ENCODE data around the gene DNAJC3.
"Not testable (repeated sequence)": the region's sequence is repeated elsewhere in the genome, so short reads cannot be mapped to it uniquely, and the experiment has no call there.

DNAJC3 gene

GRCh38 chr13:95689582-95689926, 12.6 kb downstream of the DNAJC3 start:
- Mint-ChIP-seq H3K4me3 (no peak overlapping the region), H3K27ac (no peak overlapping the region)

DNA sequence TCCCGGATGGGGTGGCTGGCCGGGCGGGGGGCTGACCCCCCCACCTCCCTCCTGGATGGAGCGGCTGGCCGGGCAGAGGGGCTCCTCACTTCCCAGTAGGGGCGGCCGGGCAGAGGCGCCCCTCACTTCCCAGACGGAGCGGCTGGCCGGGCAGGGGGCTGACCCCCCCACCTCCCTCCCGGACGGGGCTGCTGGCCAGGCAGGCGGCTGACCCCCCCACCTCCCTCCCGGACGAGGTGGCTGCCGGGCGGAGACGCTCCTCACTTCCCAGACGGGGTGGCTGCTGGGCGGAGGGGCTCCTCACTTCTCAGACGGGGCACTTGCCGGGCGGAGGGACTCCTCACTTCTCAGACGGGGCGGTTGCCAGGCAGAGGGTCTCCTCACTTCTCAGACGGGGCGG, 14.0 kb downstream of the DNAJC3 start:
- H3K27me3 Mint-ChIP-seq (ENCODE audit: low read depth); H3K4me3 Mint-ChIP-seq; H3K27ac Mint-ChIP-seq: not testable (repeated sequence)
- Mint-ChIP-seq H3K36me3 (ENCODE audit: low read depth) (peaks cover 15% of the 10 kb centered on the region), H3K9me3 (peaks cover 23% of the 10 kb centered on the region), H3K4me1 (ENCODE audit: low read depth) (peaks cover 22% of the 10 kb centered on the region)

More at GRCh38 chr13:95689582-95689926, 12.6 kb downstream of the DNAJC3 start:
- H3K36me3 Mint-ChIP-seq (ENCODE audit: low read depth): peaks cover 21% of the 10 kb centered on the region
- H3K9me3 Mint-ChIP-seq: peaks cover 23% of the 10 kb centered on the region
- H3K4me1 Mint-ChIP-seq (ENCODE audit: low read depth): peaks cover 22% of the 10 kb centered on the region
- H3K27me3 Mint-ChIP-seq (ENCODE audit: low read depth): no peaks in the 10 kb centered on the region

DNA sequence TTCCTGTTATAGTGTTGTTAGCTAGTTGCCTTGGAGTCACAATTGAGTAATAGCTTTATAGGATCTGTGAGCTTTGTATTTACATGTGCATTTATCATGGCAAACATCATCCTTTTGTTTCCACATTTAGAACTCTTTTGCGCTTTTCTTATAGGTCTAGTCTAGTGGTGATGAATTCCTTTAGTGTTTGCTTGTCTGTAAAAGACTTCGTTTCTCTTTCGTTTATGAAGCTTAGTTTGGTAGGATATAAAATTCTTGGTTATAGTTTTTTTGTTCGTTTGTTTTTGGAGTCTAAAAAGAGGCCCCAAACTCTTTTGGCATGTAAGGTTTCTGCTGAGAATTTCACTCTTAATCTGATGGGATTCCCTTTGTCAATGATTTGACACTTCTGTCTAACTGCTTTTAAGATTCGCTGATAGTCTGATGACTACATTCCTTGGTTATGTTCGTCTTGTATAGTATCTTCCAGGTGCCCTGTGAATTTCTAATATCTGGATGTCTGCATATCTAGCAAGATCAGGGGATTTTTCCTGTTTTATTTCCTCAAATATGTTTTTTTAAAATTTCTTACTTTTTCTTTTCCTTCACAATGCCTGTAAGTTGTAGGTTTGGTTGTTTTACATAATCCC, 20.2 kb downstream of the DNAJC3 start:
- H3K9me3 Mint-ChIP-seq: peaks cover 12% of the 10 kb centered on the region
- peaks cover 7% of the 10 kb centered on the region for H3K4me1 Mint-ChIP-seq (ENCODE audit: low read depth)
- no peaks in the 10 kb centered on the region for H3K27me3 Mint-ChIP-seq (ENCODE audit: low read depth)
- no peak overlapping the region for H3K4me3 Mint-ChIP-seq
- peaks cover 14% of the 10 kb centered on the region for H3K36me3 Mint-ChIP-seq (ENCODE audit: low read depth)
- no peak overlapping the region for H3K27ac Mint-ChIP-seq

DNA sequence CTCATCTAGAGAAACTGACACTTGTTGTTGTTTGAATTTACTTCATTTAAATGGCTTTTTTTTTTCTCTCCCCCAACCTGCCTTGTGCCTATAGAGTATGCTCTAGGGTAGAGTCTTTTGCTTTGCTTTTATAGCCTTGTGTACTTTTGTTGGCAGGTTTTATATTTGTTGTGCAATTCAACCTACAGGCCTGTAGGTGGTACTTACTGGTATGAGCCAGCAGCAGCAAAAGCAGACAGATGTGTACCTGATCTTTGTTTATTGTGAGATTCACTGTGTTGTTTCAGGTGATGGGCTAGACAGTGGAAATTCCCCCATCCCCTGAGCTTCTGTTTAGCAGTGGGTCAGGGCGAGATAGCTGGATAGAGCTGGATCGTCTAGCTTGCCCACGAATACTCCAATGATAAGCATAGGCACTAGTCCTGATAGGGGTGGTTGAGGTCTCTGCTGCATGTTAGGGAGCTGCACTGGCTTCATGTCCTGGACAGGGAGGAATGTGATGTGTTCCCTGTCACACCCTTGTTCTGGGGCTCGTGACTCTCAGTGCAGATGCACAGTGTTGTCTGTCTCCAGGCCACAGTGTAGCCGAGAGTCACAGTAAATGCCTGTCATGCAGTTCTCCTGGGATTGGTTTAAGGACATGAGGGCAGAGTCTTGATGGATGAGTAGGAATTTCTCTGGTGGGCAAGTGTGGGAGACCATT, 21.3 kb downstream of the DNAJC3 start:
- Mint-ChIP-seq H3K27ac (no peak overlapping the region), H3K4me1 (ENCODE audit: low read depth) (peaks cover 8% of the 10 kb centered on the region), H3K36me3 (ENCODE audit: low read depth) (peaks cover 13% of the 10 kb centered on the region), H3K27me3 (ENCODE audit: low read depth) (no peaks in the 10 kb centered on the region), H3K4me3 (no peak overlapping the region), H3K9me3 (peaks cover 12% of the 10 kb centered on the region)

DNA sequence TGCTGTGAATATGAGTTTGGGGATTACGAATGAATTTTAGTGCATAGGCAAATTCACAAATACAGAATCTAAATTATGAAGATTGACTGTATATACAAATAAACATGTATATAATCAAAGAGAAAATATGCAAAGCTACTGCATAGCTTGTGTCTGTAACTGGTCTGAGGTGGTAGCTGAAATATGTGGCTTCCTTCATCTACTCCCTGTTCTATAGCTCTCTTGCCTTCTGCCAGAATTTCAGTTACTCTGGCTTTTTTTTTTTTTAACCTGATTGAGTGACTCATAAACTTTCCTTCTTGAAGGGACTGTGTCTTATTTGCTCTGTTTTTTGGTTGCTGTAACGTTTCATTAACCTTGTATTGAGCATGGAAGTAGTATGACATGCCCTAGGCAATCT, 26.6 kb downstream of the DNAJC3 start:
- Mint-ChIP-seq H3K27me3 (ENCODE audit: low read depth) (no peaks in the 10 kb centered on the region), H3K27ac (no peak overlapping the region), H3K36me3 (ENCODE audit: low read depth) (peaks cover 1% of the 10 kb centered on the region), H3K9me3 (no peaks in the 10 kb centered on the region), H3K4me3 (no peak overlapping the region), H3K4me1 (ENCODE audit: low read depth) (peaks cover 28% of the 10 kb centered on the region)

DNA sequence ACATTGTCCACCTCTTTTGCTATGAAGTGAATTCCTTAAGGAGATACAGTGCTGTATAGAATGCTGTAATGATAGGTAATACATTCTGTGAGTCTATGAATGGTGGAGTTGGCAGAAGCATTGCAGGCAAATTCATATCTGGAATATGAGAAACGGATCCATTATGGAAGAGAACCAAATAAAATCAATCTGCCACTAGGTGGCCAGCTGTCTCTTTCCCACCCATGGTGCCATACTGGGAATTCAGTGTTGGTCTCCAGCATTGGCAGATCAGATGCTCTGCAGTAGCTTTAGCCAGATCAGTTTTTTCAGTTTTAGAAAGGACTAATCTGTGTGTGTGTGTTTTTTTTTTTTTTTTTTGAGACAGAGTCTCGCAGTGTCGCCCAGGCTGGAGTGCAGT, 27.6 kb downstream of the DNAJC3 start:
- Mint-ChIP-seq H3K4me3 (no peak overlapping the region), H3K9me3 (no peaks in the 10 kb centered on the region), H3K27ac (no peak overlapping the region), H3K36me3 (ENCODE audit: low read depth) (peaks cover 1% of the 10 kb centered on the region), H3K4me1 (ENCODE audit: low read depth) (peaks cover 27% of the 10 kb centered on the region), H3K27me3 (ENCODE audit: low read depth) (no peaks in the 10 kb centered on the region)

DNA sequence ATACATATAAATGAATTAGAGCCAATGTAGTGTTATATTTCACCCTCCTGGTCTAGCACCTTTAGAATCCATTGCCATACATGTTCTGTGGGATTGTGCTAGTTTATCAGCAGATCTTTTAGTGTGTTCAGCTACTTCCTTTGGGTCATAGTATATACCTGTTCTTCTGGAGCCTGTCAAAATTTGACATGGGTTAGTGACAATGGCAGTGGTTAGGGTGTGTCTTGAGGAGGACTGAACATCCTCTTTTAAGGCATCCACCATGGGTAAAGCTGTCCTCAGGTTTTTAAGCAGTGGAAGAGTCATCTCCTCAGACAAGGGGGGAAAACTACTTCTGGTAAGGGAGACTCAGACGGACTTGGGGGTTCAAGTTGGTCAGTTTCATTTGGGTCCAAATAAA, 29.4 kb downstream of the DNAJC3 start:
- peaks cover 8% of the 10 kb centered on the region for H3K36me3 Mint-ChIP-seq (ENCODE audit: low read depth)
- no peaks in the 10 kb centered on the region for H3K9me3 Mint-ChIP-seq
- peaks cover 26% of the 10 kb centered on the region for H3K4me1 Mint-ChIP-seq (ENCODE audit: low read depth)
- H3K4me3 Mint-ChIP-seq: no peak overlapping the region
- H3K27me3 Mint-ChIP-seq (ENCODE audit: low read depth): no peaks in the 10 kb centered on the region
- H3K27ac Mint-ChIP-seq: no peak overlapping the region

GRCh38 chr13:95707035-95707434, 30.1 kb downstream of the DNAJC3 start:
- Mint-ChIP-seq H3K4me3 (no peak overlapping the region), H3K9me3 (no peaks in the 10 kb centered on the region), H3K4me1 (ENCODE audit: low read depth) (peaks cover 26% of the 10 kb centered on the region), H3K27ac (peak overlapping the region; percentile 50), H3K36me3 (ENCODE audit: low read depth) (peaks cover 15% of the 10 kb centered on the region), H3K27me3 (ENCODE audit: low read depth) (no peaks in the 10 kb centered on the region)

DNA sequence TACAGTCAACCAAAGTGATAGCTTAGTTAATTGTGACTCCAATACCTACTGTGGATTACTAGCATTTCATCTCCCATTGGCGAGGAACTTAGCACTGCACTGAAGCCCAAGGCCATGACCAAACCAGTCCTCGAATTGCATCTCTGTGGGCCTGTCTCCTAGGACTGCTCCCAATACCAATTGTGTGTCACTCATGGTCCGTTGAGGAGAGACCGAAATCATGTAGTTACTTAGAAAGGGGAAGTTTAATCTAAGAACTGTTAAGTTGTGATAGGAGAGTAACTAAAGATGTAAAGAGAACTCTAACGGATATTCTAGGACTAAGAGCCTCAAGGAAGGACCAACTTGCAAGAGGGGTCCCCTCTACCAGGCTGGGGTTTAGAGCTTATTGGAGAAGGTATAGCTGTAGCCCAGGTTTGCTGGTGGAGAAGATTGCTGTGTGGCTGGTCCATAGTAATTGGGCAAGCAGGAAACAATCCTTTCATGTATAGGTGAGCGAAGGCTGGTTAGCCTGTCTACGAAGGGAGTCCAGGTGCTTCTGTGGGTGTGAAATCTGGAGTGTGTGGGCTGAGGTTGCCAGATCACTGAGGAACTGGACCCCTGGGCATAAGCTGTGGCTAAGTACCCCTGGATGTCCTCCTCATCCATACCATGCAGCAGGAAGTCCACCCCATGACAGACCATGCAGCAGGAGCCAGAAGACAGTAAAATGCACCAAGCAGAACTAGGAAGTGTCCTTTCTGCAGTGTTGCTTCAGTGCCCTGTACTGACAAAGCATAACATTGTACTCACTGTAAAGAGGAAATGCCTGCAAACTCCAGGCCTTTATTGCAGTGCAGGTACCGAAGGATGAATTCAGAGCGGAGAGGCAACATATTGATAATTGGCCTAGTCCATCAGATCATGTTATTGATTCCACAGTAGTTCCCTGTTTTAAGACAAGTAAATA, 30.8 kb downstream of the DNAJC3 start:
- Mint-ChIP-seq H3K27me3 (ENCODE audit: low read depth) (no peaks in the 10 kb centered on the region), H3K27ac (peak overlapping the region; percentile 50), H3K4me3 (no peak overlapping the region), H3K4me1 (ENCODE audit: low read depth) (peaks cover 26% of the 10 kb centered on the region), H3K9me3 (peaks cover 3% of the 10 kb centered on the region), H3K36me3 (ENCODE audit: low read depth) (peaks cover 19% of the 10 kb centered on the region)

GRCh38 chr13:95708391-95708774, 31.4 kb downstream of the DNAJC3 start:
- Mint-ChIP-seq H3K9me3 (peaks cover 9% of the 10 kb centered on the region), H3K4me1 (ENCODE audit: low read depth) (peaks cover 21% of the 10 kb centered on the region), H3K27me3 (ENCODE audit: low read depth) (no peaks in the 10 kb centered on the region), H3K36me3 (ENCODE audit: low read depth) (peaks cover 25% of the 10 kb centered on the region), H3K4me3 (no peak overlapping the region), H3K27ac (no peak overlapping the region)

DNA sequence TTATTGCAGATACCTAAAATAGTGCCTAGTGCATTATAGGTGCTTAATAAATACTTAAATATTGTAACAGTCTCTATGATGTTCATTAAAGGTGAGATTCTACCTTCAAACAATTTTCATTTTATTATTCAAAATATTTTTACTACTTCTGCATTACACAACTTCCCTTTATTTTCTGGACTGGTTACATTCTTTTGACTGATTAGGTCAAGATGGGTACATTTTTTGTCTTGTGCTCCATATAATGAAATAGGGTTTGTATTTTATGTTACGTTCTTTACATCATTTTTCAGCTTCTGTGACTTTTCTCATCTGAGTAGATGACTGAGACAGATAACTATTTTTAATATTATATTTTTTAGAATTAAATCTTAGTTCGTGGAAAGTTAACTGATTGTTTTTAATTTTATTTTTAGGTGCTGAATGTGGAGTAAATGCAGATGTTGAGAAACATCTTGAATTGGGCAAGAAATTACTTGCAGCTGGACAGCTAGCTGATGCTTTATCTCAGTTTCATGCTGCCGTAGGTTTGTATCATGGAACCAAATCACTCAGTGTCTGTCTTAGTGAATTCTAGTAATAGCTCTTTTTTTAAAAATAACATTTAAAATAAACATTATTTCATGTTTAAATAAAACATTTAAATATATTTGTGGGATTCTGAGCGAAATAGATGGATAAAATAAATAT, 32.0 kb downstream of the DNAJC3 start:
- peaks cover 29% of the 10 kb centered on the region for H3K36me3 Mint-ChIP-seq (ENCODE audit: low read depth)
- H3K27me3 Mint-ChIP-seq (ENCODE audit: low read depth): no peaks in the 10 kb centered on the region
- H3K9me3 Mint-ChIP-seq: peaks cover 10% of the 10 kb centered on the region
- H3K27ac Mint-ChIP-seq: no peak overlapping the region
- no peak overlapping the region for H3K4me3 Mint-ChIP-seq
- H3K4me1 Mint-ChIP-seq (ENCODE audit: low read depth): peaks cover 17% of the 10 kb centered on the region

GRCh38 chr13:95710313-95710712, 33.4 kb downstream of the DNAJC3 start:
- Mint-ChIP-seq H3K4me1 (ENCODE audit: low read depth) (peaks cover 13% of the 10 kb centered on the region), H3K27ac (no peak overlapping the region), H3K4me3 (no peak overlapping the region), H3K9me3 (peaks cover 10% of the 10 kb centered on the region), H3K27me3 (ENCODE audit: low read depth) (no peaks in the 10 kb centered on the region), H3K36me3 (ENCODE audit: low read depth) (peaks cover 29% of the 10 kb centered on the region)

DNA sequence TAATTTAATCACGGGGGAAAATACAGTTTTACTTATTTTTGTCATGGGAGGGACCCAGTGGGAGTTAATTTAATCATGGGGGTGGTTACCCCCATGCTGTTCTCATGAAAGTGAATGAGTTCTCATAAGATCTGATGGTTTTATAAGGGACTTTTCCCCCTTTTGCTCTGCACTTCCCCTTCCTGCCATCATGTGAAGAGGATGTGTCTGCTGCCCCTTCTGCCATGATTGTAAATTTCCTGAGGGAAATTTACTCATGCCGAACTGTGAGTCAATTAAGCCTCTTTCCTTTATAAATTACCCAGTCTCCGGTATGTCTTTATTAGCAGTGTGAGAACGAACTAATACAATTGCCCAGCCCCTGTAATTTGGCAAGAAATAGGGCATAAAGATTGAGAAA, 35.9 kb downstream of the DNAJC3 start:
- not testable (repeated sequence) for H3K4me3 Mint-ChIP-seq
- H3K36me3 Mint-ChIP-seq (ENCODE audit: low read depth): peaks cover 41% of the 10 kb centered on the region

DNA sequence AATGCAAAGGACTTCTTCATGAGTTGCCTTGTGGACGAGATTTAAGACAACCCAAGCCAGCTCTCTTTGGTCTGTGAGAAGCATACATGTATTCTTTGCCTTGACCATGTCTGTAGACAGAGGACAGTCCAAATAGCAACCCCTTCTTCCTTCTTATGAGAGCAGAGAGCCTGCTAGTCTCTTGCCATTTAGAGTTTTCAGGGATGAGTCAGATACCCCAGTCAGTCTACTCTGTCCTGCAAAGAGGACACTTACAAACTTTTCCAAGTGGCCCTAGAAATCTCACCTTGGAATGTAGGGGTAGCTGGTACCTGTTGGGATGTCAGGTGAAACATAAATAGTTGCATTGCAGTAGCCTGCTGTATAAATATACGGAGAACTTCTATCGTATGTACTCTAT, 36.7 kb downstream of the DNAJC3 start:
- no peaks in the 10 kb centered on the region for H3K4me1 Mint-ChIP-seq (ENCODE audit: low read depth)
- no peaks in the 10 kb centered on the region for H3K27me3 Mint-ChIP-seq (ENCODE audit: low read depth)
- H3K27ac Mint-ChIP-seq: no peak overlapping the region
- H3K36me3 Mint-ChIP-seq (ENCODE audit: low read depth): peaks cover 45% of the 10 kb centered on the region
- H3K4me3 Mint-ChIP-seq: no peak overlapping the region
- peaks cover 10% of the 10 kb centered on the region for H3K9me3 Mint-ChIP-seq

More for the DNA sequence above, 35.9 kb downstream of the DNAJC3 start:
- not testable (repeated sequence) for H3K27ac Mint-ChIP-seq; H3K27me3 Mint-ChIP-seq (ENCODE audit: low read depth); H3K4me1 Mint-ChIP-seq (ENCODE audit: low read depth)
- H3K9me3 Mint-ChIP-seq: peaks cover 10% of the 10 kb centered on the region
